CD14-positive monocyte (primary cell): ENCODE results near the gene KIF3B. TPM values are rescaled to one million over a fixed set of nuclear protein-coding genes. Genes with fewer than 3 reads are reported as not detected.

ENCODE experiments used
- DNase-seq, 3 donors: peaks; one replicate each; pipeline ENCODE4 v3.0.0-alpha.2; 2011 to 2022
- H2AFZ ChIP-seq: 2 replicates; pipeline ENCODE4 v1.6.0; 2012; ENCODE audit warnings: mild to moderate bottlenecking, low read depth, low read length, inconsistent platforms; ENCODE audit not compliant: insufficient read depth, poor library complexity, severe bottlenecking
- H3K27ac ChIP-seq, 2 donors: 1 replicate in 1 of 2; 2 replicates in 1 of 2; pipeline ENCODE4 v1.5.1; 2012 to 2013; ENCODE audit warnings: low read length in 2 of 2, control low read depth in 1 of 2, inconsistent platforms in 1 of 2, low read depth in 1 of 2, mild to moderate bottlenecking in 1 of 2
- H3K27me3 ChIP-seq, 2 donors: one replicate each; pipeline versions ENCODE4 v1.6.0 to v1.6.1; 2011 to 2013; ENCODE audit warnings: low read length in 2 of 2; ENCODE audit not compliant: control insufficient read depth in 2 of 2, insufficient read depth in 2 of 2
- H3K36me3 ChIP-seq, 2 donors: replicated peaks in 1 of 2; 1 replicate in 1 of 2; 2 replicates in 1 of 2; pipeline versions ENCODE4 v1.5.1 to v1.6.1; 2012 to 2013; ENCODE audit warnings: low read length in 2 of 2, control low read depth in 1 of 2, inconsistent platforms in 1 of 2, mild to moderate bottlenecking in 1 of 2; ENCODE audit not compliant: insufficient read depth in 2 of 2, control insufficient read depth in 1 of 2
- H3K4me1 ChIP-seq, 2 donors: 1 replicate in 1 of 2; 2 replicates in 1 of 2; pipeline versions ENCODE4 v1.5.1 to v1.6.1; 2012 to 2013; ENCODE audit warnings: low read length in 2 of 2, control low read depth in 1 of 2, inconsistent platforms in 1 of 2, mild to moderate bottlenecking in 1 of 2, moderate library complexity in 1 of 2; ENCODE audit not compliant: insufficient read depth in 2 of 2, control insufficient read depth in 1 of 2
- H3K4me2 ChIP-seq: replicated peaks from 2 replicates; pipeline ENCODE3; 2012; ENCODE audit warnings: low read length, moderate library complexity, mild to moderate bottlenecking; ENCODE audit not compliant: poor library complexity, severe bottlenecking; ENCODE audit errors: extremely low read depth
- H3K4me3 ChIP-seq, 3 experiments: fragments of 200-600 bp in 1 of 3; sonication (generic) in 1 of 3; replicated peaks in 1 of 3; 1 replicate in 2 of 3; 2 replicates in 1 of 3; pipeline ENCODE4 v1.5.1; 2011 to 2013; ENCODE audit warnings: low read length in 3 of 3, mild to moderate bottlenecking in 3 of 3, control low read depth in 2 of 3, low read depth in 2 of 3, inconsistent platforms in 1 of 3, moderate library complexity in 1 of 3
- H3K79me2 ChIP-seq: 2 replicates; pipeline ENCODE4 v1.6.0; 2012; ENCODE audit warnings: mild to moderate bottlenecking, control low read depth, inconsistent platforms, low read length, moderate library complexity; ENCODE audit not compliant: insufficient read depth
- H3K9ac ChIP-seq: 2 replicates; pipeline ENCODE4 v1.6.0; 2017; ENCODE audit warnings: low read length, mild to moderate bottlenecking; ENCODE audit not compliant: insufficient read depth, poor library complexity, severe bottlenecking
- H3K9me3 ChIP-seq, 2 donors: replicated peaks in 1 of 2; 1 replicate in 1 of 2; 2 replicates in 1 of 2; pipeline versions ENCODE4 v1.5.1 to v1.6.1; 2012 to 2013; ENCODE audit warnings: low read length in 2 of 2, control low read depth in 1 of 2; ENCODE audit not compliant: control insufficient read depth in 1 of 2, insufficient read depth in 1 of 2
- H4K20me1 ChIP-seq: 2 replicates; pipeline ENCODE4 v1.6.0; 2012; ENCODE audit warnings: mild to moderate bottlenecking, low read length, control low read depth, moderate library complexity; ENCODE audit not compliant: insufficient read depth
- H3K27ac Mint-ChIP-seq, 7 donors: one replicate each; pipeline ENCODE4 v1.8.0; 2020; ENCODE audit warnings: mild to moderate bottlenecking in 7 of 7, mixed read lengths in 7 of 7, moderate library complexity in 6 of 7, inconsistent platforms in 2 of 7
- H3K27me3 Mint-ChIP-seq, 3 donors: one replicate each; pipeline ENCODE4 v1.8.0; 2021 to 2022; ENCODE audit warnings: low read depth in 3 of 3, mild to moderate bottlenecking in 3 of 3, mixed read lengths in 3 of 3, moderate library complexity in 3 of 3, inconsistent platforms in 1 of 3
- H3K36me3 Mint-ChIP-seq, 2 donors: one replicate each; pipeline ENCODE4 v1.8.0; 2020; ENCODE audit warnings: mixed read lengths in 2 of 2, inconsistent platforms in 1 of 2, mild to moderate bottlenecking in 1 of 2
- H3K4me1 Mint-ChIP-seq: one replicate; pipeline ENCODE4 v1.8.0; 2020; ENCODE audit warnings: mild to moderate bottlenecking, mixed read lengths
- H3K4me3 Mint-ChIP-seq, 2 donors: one replicate each; pipeline ENCODE4 v1.8.0; 2020; ENCODE audit warnings: mild to moderate bottlenecking in 2 of 2, mixed read lengths in 2 of 2, moderate library complexity in 1 of 2
- H3K9me3 Mint-ChIP-seq, 7 donors: one replicate each; pipeline ENCODE4 v1.8.0; 2020 to 2022; ENCODE audit warnings: mixed read lengths in 7 of 7, mild to moderate bottlenecking in 6 of 7, moderate library complexity in 6 of 7, inconsistent platforms in 2 of 7
- CTCF ChIP-seq: fragments of 200-600 bp; IDR thresholded peaks from one replicate; pipeline ENCODE4 v1.8.0; 2022; ENCODE audit warnings: antibody characterized with exemption, mild to moderate bottlenecking
- WGBS: methylation state at CpG from one replicate; pipeline ENCODE4 v1.1.5; 2013; ENCODE audit warnings: missing lambda C conversion rate; ENCODE audit not compliant: insufficient coverage; 5-methylcytosine and 5-hydroxymethylcytosine counted together
- intact Hi-C, 2 donors: fragments of 100-400 bp; cut with micrococcal nuclease; formaldehyde crosslinking; loops; one replicate each; pipeline versions ENCODE4 v1.15.0 to v1.15.1; 2023
- polyA plus RNA-seq, 3 donors: library from polyadenylated mRNA; depleted of rRNA in 1 of 3; unstranded in 2 of 3; stranded (reverse) in 1 of 3; fragments of 300-500 nt in 2 of 3; fragments of >200 nt in 1 of 3; fragmentation: Illumina TruSeq in 2 of 3; gene quantifications; 1 replicate in 2 of 3; 2 replicates in 1 of 3; pipeline ENCODE4 v1.2.3, GENCODE V29; 2012 to 2021

The KIF3B gene
- polyA plus RNA-seq, 3 donors: 1.5 to 7.5 (median 3.4) TPM

DNA sequence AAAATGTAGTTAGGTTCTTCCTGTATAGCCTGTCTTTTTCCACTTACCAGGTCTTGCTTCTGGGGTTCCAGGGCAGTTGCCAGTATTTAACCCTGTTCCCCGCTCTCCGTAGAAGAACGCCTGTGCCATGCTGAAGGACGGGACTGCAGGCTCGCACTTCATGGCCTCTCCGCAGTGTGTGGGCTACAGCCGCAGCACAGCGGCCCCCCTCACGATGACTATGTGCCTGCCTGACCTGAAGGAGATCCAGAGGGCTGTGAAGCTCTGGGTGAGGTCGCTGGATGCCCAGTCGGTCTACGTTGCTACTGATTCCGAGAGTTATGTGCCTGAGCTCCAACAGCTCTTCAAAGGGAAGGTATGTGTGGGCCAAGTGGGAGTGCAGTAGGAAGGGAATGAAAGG is 46.7 kb upstream of the KIF3B start:
- peak overlapping the region in 1 of 2 donors; percentile 85 for H3K27ac ChIP-seq
- Mint-ChIP-seq H3K27ac (peak overlapping the region in 5 of 7 donors; percentile 10 to 90 (median 76)), H3K36me3 (peaks cover 49 to 50% of the 10 kb centered on the region in 2 donors)

GRCh38 chr20:32231245-32231644 is 46.2 kb upstream of the KIF3B start:
- Mint-ChIP-seq H3K4me1 (peaks cover 78% of the 10 kb centered on the region), H3K36me3 (peaks cover 51 to 53% of the 10 kb centered on the region in 2 donors), H3K27ac (peak overlapping the region; percentile 36 to 95 (median 87)), H3K4me3 (no peak overlapping the region), H3K9me3 (no peaks in the 10 kb centered on the region), H3K27me3 (peaks cover 0 to 2% (median 0%) of the 10 kb centered on the region in 3 donors)
- WGBS: no CpG with 5 or more reads among the region's 4 CpGs
- Histone ChIP-seq H3K4me1 (peaks cover 71 to 79% of the 10 kb centered on the region in 2 donors), H4K20me1 (no peaks in the 10 kb centered on the region), H3K27ac (peak overlapping the region in 1 of 2 donors; percentile 85), H3K79me2 (peaks cover 4% of the 10 kb centered on the region), H3K9ac (no peak overlapping the region), H3K36me3 (peaks cover 14 to 39% of the 10 kb centered on the region in 2 donors), H2AFZ (no peak overlapping the region), H3K9me3 (no peaks in the 10 kb centered on the region), H3K27me3 (no peaks in the 10 kb centered on the region), H3K4me2 (no peak overlapping the region), H3K4me3 (no peak overlapping the region)
- TF ChIP-seq CTCF: no peak
- no peak for DNase-seq
- intact Hi-C loops: no loop called here

More for the DNA sequence above, 46.7 kb upstream of the KIF3B start:
- H3K9me3 ChIP-seq: no peaks in the 10 kb centered on the region
- H4K20me1 ChIP-seq: no peaks in the 10 kb centered on the region
- H3K79me2 ChIP-seq: peaks cover 8% of the 10 kb centered on the region
- peaks cover 79% of the 10 kb centered on the region for H3K4me1 Mint-ChIP-seq
- 97% methylated on average over 13 of the region's 13 CpGs for WGBS
- no peaks in the 10 kb centered on the region for H3K9me3 Mint-ChIP-seq
- H2AFZ ChIP-seq: no peak overlapping the region
- intact Hi-C loops: no loop called here
- no peak overlapping the region for H3K4me3 Mint-ChIP-seq
- H3K36me3 ChIP-seq: peaks cover 9 to 35% of the 10 kb centered on the region in 2 donors
- H3K9ac ChIP-seq: no peak overlapping the region
- peaks cover 0 to 2% (median 0%) of the 10 kb centered on the region in 3 donors for H3K27me3 Mint-ChIP-seq
- peaks cover 71 to 83% of the 10 kb centered on the region in 2 donors for H3K4me1 ChIP-seq
- no peak for DNase-seq
- no peak for TF ChIP-seq CTCF
- H3K4me3 ChIP-seq: no peak overlapping the region
- H3K27me3 ChIP-seq: no peaks in the 10 kb centered on the region
- no peak overlapping the region for H3K4me2 ChIP-seq
